KBM-7 (cell line): ENCODE measurements around the gene LRRC8C.
A peak's percentile ranks its signal among the peaks of the same experiment; 100 is the strongest.

Source experiments
- DNase-seq: peaks from one replicate; pipeline ENCODE4 v3.0.0-alpha.2; 2015
- in situ Hi-C: fragments of 300-500 bp; cut with MboI; formaldehyde crosslinking; loops from 2 replicates; pipeline ENCODE4 v1.14.3; 2020; ENCODE audit warnings: low sequenced_read_pairs, low pct_unique_long_range_greater_than_20kb, mixed read lengths

Gene LRRC8C

GRCh38 chr1:89712420-89712819, 79.5 kb downstream of the LRRC8C start:
- in situ Hi-C loops = no loop called here
- DNase-seq = no peak

- no peak for DNase-seq
- in situ Hi-C loops = no loop called here
These were observed 82.8 kb downstream of the LRRC8C start for GRCh38 chr1:89715677-89716076.

- in situ Hi-C loops = no loop called here
- DNase-seq = peak; percentile 76
These were observed 86.8 kb downstream of the LRRC8C start for GRCh38 chr1:89719502-89720306.

- no peak for DNase-seq
- in situ Hi-C loops = no loop called here
These were observed 87.9 kb downstream of the LRRC8C start for GRCh38 chr1:89720839-89721238.

- in situ Hi-C loops = no loop called here
- DNase-seq = peak; percentile 51
These were observed 88.4 kb downstream of the LRRC8C start for GRCh38 chr1:89721351-89721750.

GRCh38 chr1:89723144-89723543, 90.2 kb downstream of the LRRC8C start:
- in situ Hi-C loops = no loop called here
- no peak for DNase-seq

- in situ Hi-C loops = no loop called here
- no peak for DNase-seq
These were observed 90.9 kb downstream of the LRRC8C start for GRCh38 chr1:89723863-89724262.

- DNase-seq = peak; percentile 80
- in situ Hi-C loops = no loop called here
These were observed 91.6 kb downstream of the LRRC8C start for GRCh38 chr1:89724369-89725010.

- in situ Hi-C loops = no loop called here
- DNase-seq = no peak
These were observed 92.1 kb downstream of the LRRC8C start for GRCh38 chr1:89725011-89725370.

GRCh38 chr1:89725631-89726030, 92.7 kb downstream of the LRRC8C start:
- in situ Hi-C loops = no loop called here
- DNase-seq = no peak

GRCh38 chr1:89727517-89728312, 94.8 kb downstream of the LRRC8C start:
- in situ Hi-C loops = no loop called here
- DNase-seq = no peak

- in situ Hi-C loops = no loop called here
- no peak for DNase-seq
These were observed 95.5 kb downstream of the LRRC8C start for GRCh38 chr1:89728381-89728780.

GRCh38 chr1:89732206-89732605, 99.3 kb downstream of the LRRC8C start:
- no peak for DNase-seq
- in situ Hi-C loops = no loop called here

- DNase-seq = no peak
- in situ Hi-C loops = no loop called here
These were observed 99.8 kb downstream of the LRRC8C start for GRCh38 chr1:89732643-89733222.

GRCh38 chr1:89733748-89734147, 100.8 kb downstream of the LRRC8C start:
- no peak for DNase-seq
- in situ Hi-C loops = no loop called here

GRCh38 chr1:89734442-89734841, 101.5 kb downstream of the LRRC8C start:
- no peak for DNase-seq
- in situ Hi-C loops = no loop called here

GRCh38 chr1:89735479-89735878, 102.6 kb downstream of the LRRC8C start:
- in situ Hi-C loops = no loop called here
- no peak for DNase-seq

- in situ Hi-C loops = no loop called here
- DNase-seq = no peak
These were observed 104.2 kb downstream of the LRRC8C start for GRCh38 chr1:89736937-89737733.

- in situ Hi-C loops = no loop called here
These were observed 105.1 kb downstream of the LRRC8C start for GRCh38 chr1:89737985-89738510.

More at GRCh38 chr1:89737985-89738510, 105.1 kb downstream of the LRRC8C start:
- no peak for DNase-seq
